Peyer's patch (tissue), 4 donors: ENCODE data around the gene IRF4. TPM values are rescaled to one million over a fixed set of nuclear protein-coding genes. Genes with fewer than 3 reads are reported as not detected.

Experiments
- DNase-seq, 3 donors: peaks; one replicate each; pipeline ENCODE4 v3.0.0-alpha.2; 2017 to 2019
- H3K27ac ChIP-seq, 4 donors: fragments of 200-600 bp; sonication (generic); one replicate each; pipeline ENCODE4 v1.5.1; 2016 to 2019
- H3K27me3 ChIP-seq, 2 donors: fragments of 200-600 bp; sonication (generic); one replicate each; pipeline ENCODE4 v1.5.1; 2019
- H3K36me3 ChIP-seq, 3 donors: fragments of 200-600 bp; sonication (generic); one replicate each; pipeline ENCODE4 v1.5.1; 2016 to 2019
- H3K4me1 ChIP-seq, 4 donors: fragments of 200-600 bp; sonication (generic); one replicate each; pipeline ENCODE4 v1.5.1; 2016 to 2019
- H3K4me3 ChIP-seq, 4 donors: fragments of 200-600 bp; sonication (generic); 1 replicate in 3 of 4; 2 replicates in 1 of 4; pipeline ENCODE4 v1.5.1; 2016 to 2019; ENCODE audit warnings: mild to moderate bottlenecking in 1 of 4
- H3K9me3 ChIP-seq, 4 donors: fragments of 200-600 bp; sonication (generic); one replicate each; pipeline ENCODE4 v1.5.1; 2016 to 2019; ENCODE audit warnings: mild to moderate bottlenecking in 1 of 4
- POLR2A ChIP-seq, 2 donors: fragments of 450-650 bp; IDR thresholded peaks; one replicate each; pipeline ENCODE4 v1.5.1; 2017; ENCODE audit warnings: antibody characterized with exemption in 2 of 2, mild to moderate bottlenecking in 2 of 2, moderate library complexity in 2 of 2
- total RNA-seq, 4 donors: library from RNA; depleted of rRNA; stranded (reverse); fragments of >200 nt; gene quantifications; one replicate each; pipeline ENCODE4 v1.1.0, GENCODE V29; 2016
- TF ChIP-seq, protein P1 (sequence below), 6 experiments: fragments of 450-650 bp in 4 of 6; fragments of 200-600 bp in 2 of 6; sonication (generic) in 1 of 6; IDR thresholded peaks; one replicate each; pipeline ENCODE4 v1.5.1; 2017 to 2019; ENCODE audit warnings: antibody characterized with exemption in 6 of 6, mild to moderate bottlenecking in 3 of 6, moderate library complexity in 1 of 6

IRF4 gene
- total RNA-seq, 4 donors from 2014 or later, result 0.47 to 57.8 (median 6.9) TPM

- Histone ChIP-seq H3K4me1 (no peaks in the 10 kb centered on the region), H3K9me3 (no peaks in the 10 kb centered on the region), H3K27me3 (no peaks in the 10 kb centered on the region), H3K36me3 (no peaks in the 10 kb centered on the region), H3K4me3 (no peak overlapping the region), H3K27ac (no peak overlapping the region)
- no peak for DNase-seq
- TF ChIP-seq, protein P1, sequence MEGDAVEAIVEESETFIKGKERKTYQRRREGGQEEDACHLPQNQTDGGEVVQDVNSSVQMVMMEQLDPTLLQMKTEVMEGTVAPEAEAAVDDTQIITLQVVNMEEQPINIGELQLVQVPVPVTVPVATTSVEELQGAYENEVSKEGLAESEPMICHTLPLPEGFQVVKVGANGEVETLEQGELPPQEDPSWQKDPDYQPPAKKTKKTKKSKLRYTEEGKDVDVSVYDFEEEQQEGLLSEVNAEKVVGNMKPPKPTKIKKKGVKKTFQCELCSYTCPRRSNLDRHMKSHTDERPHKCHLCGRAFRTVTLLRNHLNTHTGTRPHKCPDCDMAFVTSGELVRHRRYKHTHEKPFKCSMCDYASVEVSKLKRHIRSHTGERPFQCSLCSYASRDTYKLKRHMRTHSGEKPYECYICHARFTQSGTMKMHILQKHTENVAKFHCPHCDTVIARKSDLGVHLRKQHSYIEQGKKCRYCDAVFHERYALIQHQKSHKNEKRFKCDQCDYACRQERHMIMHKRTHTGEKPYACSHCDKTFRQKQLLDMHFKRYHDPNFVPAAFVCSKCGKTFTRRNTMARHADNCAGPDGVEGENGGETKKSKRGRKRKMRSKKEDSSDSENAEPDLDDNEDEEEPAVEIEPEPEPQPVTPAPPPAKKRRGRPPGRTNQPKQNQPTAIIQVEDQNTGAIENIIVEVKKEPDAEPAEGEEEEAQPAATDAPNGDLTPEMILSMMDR (IDR thresholded peaks at IDR 0.05), result no peak
- no peak for TF ChIP-seq POLR2A (IDR thresholded peaks at IDR 0.05)
Measured at GRCh38 chr6:449486-450419, 58.2 kb downstream of the IRF4 start.

DNA sequence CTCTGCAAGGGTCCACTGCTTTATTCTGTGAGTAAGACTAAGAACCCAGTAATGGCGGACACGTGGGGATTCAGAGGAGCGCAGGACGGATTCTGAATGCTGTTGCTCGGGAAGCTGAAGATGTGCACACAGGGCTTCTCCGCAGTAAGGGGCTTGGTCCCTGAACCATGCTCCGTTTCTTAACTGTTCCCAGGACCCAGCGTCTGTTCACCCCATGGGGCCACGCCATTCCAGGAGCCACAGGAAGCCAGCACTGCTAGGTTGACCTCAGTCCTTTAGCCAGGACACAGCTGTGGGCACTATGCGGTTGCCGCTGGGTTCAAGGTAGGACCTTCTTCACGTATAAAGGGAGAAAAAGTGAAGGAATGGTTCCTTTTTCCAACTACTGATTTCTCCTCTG lies 59.8 kb downstream of the IRF4 start:
- no peaks in the 10 kb centered on the region for H3K27me3 ChIP-seq
- TF ChIP-seq POLR2A (IDR thresholded peaks at IDR 0.05), result no peak
- TF ChIP-seq, protein P1 (IDR thresholded peaks at IDR 0.05), result no peak
- no peaks in the 10 kb centered on the region for H3K36me3 ChIP-seq
- no peaks in the 10 kb centered on the region for H3K4me1 ChIP-seq
- DNase-seq, result peak in 1 of 3 donors; percentile 9
- H3K27ac ChIP-seq, result no peak overlapping the region
- H3K9me3 ChIP-seq, result no peaks in the 10 kb centered on the region
- no peak overlapping the region for H3K4me3 ChIP-seq

DNA sequence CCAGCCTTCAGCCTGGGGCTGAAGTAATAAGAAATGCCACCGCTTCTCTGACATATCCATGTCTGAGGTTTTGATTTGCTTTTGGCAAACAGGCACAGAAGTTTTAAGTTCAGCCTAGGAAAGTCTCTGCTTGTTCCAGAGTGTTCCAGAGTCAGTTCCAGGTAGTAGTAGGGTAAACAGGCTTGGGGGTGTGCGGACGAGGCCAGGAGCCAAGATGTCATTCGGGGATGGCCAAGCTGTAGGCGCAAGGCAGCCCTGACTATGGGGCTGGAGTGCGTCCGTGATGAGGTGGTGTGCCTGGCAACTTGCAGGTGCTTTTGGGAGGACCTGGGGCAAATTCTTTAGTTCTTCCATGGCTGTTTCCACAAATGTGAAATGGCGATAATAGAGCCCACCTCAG lies 60.3 kb downstream of the IRF4 start:
- no peaks in the 10 kb centered on the region for H3K27me3 ChIP-seq
- TF ChIP-seq POLR2A (IDR thresholded peaks at IDR 0.05), result no peak
- TF ChIP-seq, protein P1 (IDR thresholded peaks at IDR 0.05), result no peak

DNA sequence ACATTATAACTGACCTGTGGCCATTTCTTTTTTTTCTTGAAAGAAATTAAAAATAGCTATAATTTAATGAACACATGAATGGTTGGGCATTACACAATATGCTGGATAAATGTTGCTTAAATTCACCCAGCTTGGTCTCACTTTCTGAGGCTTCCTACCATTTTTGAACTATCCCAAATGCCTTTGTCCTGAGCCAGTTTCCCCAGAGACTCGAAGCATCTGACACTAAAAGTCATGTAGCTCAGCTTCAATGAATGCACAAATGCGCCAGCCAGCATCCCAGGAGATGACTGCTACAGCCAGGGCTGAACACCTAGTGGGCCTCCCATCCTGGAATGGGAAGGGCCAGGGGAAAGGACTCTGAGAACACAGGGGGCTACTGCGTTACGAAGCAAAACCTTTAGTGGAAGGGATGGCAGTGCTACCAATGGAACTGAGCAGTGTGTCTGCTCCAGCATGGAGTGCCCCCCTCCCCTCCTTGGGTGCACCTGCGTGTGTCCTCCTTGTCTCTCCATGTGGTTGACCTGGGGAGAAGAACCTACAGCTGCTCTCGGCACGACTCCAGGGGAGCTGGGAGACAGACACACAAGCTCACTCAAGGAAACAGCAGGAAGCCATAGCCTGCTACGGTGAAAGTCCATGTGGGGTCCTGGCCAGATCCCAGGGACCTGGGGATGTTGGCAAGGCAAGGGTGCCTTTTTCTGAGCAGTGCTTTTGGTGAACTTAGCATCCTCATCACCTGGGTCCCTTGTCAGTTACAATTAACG lies 60.9 kb downstream of the IRF4 start:
- peak in 1 of 3 donors; percentile 10 for DNase-seq
- TF ChIP-seq, protein P1 (IDR thresholded peaks at IDR 0.05), result no peak
- TF ChIP-seq POLR2A (IDR thresholded peaks at IDR 0.05), result no peak
- Histone ChIP-seq H3K27ac (no peak overlapping the region), H3K27me3 (no peaks in the 10 kb centered on the region), H3K4me3 (no peak overlapping the region), H3K9me3 (no peaks in the 10 kb centered on the region), H3K36me3 (no peaks in the 10 kb centered on the region), H3K4me1 (no peaks in the 10 kb centered on the region)

More for the DNA sequence above, 60.3 kb downstream of the IRF4 start:
- no peak overlapping the region for H3K27ac ChIP-seq
- no peak overlapping the region for H3K4me3 ChIP-seq
- no peaks in the 10 kb centered on the region for H3K4me1 ChIP-seq
- H3K36me3 ChIP-seq, result no peaks in the 10 kb centered on the region
- peak in 1 of 3 donors; percentile 6 for DNase-seq
- no peaks in the 10 kb centered on the region for H3K9me3 ChIP-seq

DNA sequence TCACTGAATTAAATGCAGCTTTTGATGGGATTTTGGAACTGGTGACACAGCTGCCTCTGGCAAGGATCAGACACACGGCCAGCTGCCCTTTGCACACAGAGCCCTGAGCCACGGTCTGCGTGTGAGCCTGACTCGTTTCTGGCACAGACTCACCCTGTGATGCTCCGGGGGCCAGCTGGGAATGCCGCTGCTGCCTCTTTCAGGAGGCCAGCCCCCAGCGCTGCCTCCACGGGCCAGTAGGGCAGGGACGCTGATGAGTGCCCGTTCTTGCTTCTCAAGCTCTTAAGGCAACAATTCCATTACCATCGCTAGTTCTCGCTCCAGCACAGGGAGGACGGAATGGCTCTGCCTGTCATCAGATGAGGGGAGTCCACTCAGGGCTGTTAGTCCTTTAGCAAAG lies 61.6 kb downstream of the IRF4 start:
- Histone ChIP-seq H3K36me3 (no peaks in the 10 kb centered on the region), H3K4me3 (no peak overlapping the region), H3K9me3 (no peaks in the 10 kb centered on the region), H3K27ac (no peak overlapping the region), H3K4me1 (no peaks in the 10 kb centered on the region), H3K27me3 (no peaks in the 10 kb centered on the region)
- peak in 2 of 3 donors; percentile 8 to 48 for DNase-seq
- no peak for TF ChIP-seq POLR2A (IDR thresholded peaks at IDR 0.05)
- TF ChIP-seq, protein P1 (IDR thresholded peaks at IDR 0.05), result no peak
